Measurements from ENCODE around the gene SLC39A12. TPM values are rescaled to one million over a fixed set of nuclear protein-coding genes. Genes with fewer than 3 reads are reported as not detected.

The SLC39A12 gene
- total RNA-seq, 1 donor from 2014 or later = under 0.01 TPM

GRCh38 chr10:17961551-17962422 is 10.1 kb downstream of the SLC39A12 start:
- DNase-seq (ENCODE audit: low read depth in 2 of 2) = no peak

GRCh38 chr10:17963431-17963830 is 11.7 kb downstream of the SLC39A12 start:
- no peak for DNase-seq (ENCODE audit: low read depth in 2 of 2)

DNA sequence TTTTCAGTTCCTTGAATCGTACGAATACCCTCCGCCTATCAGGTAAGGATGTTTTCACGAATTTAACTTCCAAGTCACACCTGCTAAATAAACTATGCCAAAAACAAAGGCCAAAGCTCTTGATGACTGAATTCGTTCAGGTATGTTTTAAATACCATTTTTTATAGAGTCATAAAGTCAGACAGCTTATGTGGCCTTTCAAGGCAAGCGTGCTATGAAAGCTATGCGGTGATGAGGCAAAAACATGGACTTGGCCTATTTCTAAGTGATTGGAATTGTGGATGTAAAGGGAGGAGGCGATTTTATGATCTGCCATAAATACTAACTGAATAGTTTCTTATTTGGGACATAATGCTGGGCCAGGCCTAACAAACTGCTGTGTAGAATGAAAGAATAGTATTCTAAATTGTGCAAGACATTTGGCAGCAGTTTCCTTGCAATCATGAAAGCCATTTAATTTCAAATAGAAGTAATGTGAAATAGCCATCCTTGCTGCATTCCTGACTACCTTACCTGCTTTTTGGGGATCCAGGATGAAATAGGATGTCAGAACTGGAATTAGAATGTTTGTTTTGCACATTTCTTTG is 14.0 kb downstream of the SLC39A12 start:
- DNase-seq (ENCODE audit: low read depth in 2 of 2) = no peak

DNA sequence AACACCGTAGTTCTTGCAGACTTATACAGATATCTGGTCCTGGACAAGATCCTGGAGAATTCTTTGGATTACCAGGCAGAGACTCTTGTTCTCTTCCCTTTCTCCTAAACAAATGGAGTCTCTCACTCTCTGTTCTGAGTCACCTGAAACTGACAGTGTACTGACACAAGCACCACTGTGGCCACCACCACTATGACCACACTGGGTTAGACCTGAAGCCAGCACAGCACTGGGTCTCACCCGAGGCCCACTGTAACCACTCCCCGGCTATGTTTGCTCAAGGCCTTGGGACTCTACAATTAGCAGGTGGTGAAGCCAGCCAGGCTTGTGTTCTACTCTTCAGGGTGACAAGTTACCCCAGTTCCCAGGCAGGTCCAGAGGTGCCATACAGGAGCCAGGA is 22.8 kb downstream of the SLC39A12 start:
- no peak for DNase-seq (ENCODE audit: low read depth in 2 of 2)

DNA sequence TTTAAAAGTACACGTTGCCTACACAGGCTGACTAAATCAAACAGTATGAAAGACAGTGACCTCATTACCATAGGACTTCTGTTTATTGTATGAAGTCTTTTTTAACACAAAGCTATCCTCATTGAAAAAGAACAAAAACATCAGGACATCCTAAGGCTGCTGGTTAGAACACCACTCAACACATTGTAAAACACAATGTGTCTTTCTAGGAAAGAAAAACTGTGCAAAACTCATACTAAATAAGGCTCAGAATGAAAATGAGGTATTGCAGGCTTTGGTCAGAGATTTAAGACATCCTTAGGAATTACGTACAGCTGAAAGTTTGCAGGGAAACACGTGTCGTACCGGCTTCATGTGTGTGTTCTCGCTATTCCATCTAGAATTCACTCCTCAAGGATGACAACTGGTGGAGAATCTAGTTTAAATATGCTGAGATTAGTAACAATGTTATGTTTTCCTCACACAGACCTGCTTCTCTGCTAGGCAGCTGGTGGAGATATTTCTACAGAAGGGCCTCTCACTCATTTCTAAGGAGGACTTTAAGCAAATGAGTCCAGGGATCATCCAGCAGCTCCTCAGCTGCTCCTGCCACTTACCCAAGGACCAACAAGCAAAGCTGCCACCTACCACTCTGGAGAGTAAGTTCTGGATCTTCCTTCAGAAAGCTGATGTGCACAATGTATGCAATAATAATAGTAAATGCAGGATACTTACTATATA is 29.3 kb downstream of the SLC39A12 start:
- DNase-seq (ENCODE audit: low read depth in 2 of 2) = no peak

GRCh38 chr10:17981766-17982380 is 30.2 kb downstream of the SLC39A12 start:
- DNase-seq (ENCODE audit: low read depth in 2 of 2) = no peak

- no peak for DNase-seq (ENCODE audit: low read depth in 2 of 2)
These were observed 32.3 kb downstream of the SLC39A12 start for GRCh38 chr10:17984056-17984455.

GRCh38 chr10:17984563-17984962 is 32.8 kb downstream of the SLC39A12 start:
- no peak for DNase-seq (ENCODE audit: low read depth in 2 of 2)

DNA sequence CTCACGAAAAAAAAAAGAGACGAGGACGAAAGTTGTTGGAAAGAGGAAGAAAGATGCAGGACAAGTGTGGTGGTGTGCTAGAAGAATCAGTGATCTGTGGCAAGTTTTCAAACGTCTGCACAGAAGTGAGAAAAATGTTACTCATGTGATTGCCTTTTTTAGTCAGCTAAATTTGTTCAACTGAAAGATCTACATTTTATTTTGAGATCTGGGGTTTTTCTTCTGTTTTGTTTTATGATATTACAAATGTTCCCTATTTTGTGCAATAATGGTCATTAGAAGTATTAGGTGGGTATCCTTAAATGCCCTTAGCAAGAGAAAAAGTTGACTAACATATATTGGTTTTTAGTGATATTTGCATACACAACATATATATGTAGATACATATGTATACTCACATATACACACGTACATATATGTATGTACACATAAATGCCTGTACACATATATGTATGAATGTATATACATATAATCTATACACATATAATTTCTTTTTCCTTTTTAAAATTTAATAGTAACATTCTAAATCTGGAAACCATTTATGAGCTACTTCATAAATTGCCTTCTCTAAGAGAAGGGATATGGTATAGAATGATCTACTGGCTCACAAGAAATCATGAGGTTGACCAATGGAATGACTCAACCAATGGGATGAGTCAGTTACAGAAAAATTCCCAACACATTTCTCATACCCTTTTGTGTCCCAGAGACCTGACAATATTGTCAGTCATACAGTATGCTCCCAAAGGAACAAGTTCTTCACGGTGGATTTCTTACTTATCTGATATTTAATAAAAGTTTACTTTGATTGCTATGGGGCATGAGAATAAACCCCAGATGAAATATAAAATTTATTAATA is 38.4 kb downstream of the SLC39A12 start:
- DNase-seq (ENCODE audit: low read depth in 2 of 2) = peak in 1 of 2 donors; percentile 17

- DNase-seq (ENCODE audit: low read depth in 2 of 2) = no peak
These were observed 40.5 kb downstream of the SLC39A12 start for GRCh38 chr10:17992266-17992665.

DNA sequence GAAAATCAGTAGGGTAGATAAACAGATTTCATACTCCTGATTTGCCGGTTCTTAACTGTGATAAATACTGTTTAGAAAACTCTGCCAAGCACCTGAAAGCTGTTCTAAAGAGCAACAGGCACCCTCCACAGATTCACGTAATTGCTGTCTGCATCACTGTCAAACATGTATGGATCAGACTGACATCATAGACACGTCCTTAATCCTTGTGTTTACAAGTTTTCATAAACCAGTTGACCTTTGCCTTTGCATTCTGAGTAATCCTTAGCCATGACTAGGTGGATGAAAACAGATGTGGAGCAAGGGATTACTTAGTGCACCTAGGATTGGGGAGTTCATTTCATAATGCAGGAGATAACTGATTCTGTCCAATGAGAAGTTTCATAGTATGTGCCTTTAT is 41.6 kb downstream of the SLC39A12 start:
- no peak for DNase-seq (ENCODE audit: low read depth in 2 of 2)

- DNase-seq (ENCODE audit: low read depth in 2 of 2) = no peak
These were observed 48.9 kb downstream of the SLC39A12 start for GRCh38 chr10:18000601-18001000.

DNA sequence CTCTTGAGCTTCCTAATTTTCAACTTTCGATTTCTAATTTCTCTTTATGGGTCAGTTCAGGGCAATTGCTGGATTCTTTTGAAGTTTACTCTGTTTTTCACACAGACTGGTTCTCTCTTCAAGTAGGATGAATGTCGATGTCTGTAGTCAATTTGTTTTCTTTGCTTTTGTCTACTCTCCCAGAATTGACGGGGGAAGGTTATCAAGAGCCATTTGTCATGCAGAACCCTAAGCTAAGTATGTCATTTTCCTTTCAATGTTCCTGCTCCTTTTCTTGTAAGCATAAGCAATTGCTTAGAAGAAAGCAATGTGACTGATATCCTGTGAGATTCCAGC is 53.7 kb downstream of the SLC39A12 start:
- DNase-seq (ENCODE audit: low read depth in 2 of 2) = no peak

GRCh38 chr10:18005781-18006456 is 54.2 kb downstream of the SLC39A12 start:
- peak in 1 of 2 donors; percentile 79 for DNase-seq (ENCODE audit: low read depth in 2 of 2)

DNA sequence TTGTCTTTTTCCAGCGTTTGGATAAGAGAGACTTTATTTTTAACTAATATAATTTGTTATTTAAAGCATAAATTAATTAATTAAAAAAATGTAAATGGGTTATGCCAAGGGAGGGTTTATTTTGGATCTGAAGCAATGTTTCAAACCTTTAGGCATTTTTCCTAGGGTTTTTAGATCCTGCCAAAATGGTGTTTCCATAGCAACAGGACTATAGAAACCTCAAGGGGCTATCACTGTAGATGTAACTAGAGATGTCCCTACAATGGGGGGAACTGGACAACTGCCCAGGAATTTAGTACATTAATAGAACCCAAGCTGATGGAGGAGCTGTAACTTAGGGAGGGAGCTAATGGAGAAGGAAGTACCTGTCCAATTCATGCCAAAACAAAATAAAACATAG is 57.3 kb downstream of the SLC39A12 start:
- no peak for DNase-seq (ENCODE audit: low read depth in 2 of 2)

DNA sequence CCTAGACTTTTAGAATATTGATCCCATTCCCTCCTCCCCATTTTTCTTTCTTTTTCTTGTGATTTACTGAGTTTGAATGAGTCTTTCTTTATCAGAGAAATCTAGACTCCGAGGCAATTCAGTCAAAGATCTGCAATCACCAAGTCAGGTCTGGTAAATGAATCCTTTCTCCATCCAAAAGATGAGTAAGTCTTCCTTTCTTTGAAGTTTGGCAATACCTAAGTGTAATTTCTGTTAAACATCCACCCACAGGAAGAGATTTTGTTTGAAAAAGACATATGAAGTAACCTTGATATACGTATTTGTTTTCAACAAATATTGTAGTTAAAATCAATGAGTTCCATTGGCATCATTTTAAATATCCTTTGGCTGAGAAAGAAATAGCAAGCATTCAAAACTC is 58.3 kb downstream of the SLC39A12 start:
- no peak for DNase-seq (ENCODE audit: low read depth in 2 of 2)

- no peak for DNase-seq (ENCODE audit: low read depth in 2 of 2)
These were observed 68.8 kb downstream of the SLC39A12 start for GRCh38 chr10:18020523-18020922.

DNA sequence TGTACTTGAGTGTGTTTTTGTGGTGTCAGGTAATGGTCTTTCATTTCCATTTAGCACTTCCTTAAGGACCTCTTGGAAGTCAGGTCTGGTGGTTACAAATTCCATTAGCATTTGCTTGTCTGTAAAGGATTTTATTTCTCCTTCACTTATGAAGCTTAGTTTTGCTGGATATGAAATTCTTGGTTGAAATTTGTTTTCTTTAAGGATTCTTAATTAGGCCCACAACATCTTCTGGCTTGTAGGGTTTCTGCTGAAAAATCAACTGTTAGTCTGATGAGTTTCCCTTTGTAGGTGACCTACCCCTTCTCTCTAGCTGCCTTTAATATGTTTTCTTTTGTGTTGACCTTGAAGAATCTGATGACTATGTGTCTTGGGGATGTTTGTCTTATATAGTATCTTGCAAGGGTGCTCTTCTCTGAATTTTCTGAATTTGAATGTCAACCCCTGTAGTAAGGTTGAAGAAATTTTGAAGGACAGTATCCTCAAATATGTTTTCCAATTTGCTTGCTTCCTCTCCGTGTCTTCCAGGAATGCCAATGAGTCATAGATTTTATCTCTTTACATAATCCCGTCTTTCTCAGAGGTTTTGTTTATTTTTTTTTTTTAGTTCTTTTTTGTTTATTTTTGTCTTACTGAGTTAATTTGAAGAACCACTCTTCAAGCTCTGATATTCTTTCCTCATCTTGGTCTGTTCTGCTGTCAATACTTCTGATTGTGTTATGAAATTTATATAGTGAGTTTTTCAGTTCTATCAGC is 70.2 kb downstream of the SLC39A12 start:
- no peak for DNase-seq (ENCODE audit: low read depth in 2 of 2)

GRCh38 chr10:18043148-18044006 is 91.7 kb downstream of the SLC39A12 start:
- no peak for DNase-seq (ENCODE audit: low read depth in 2 of 2)

Measured in dermis microvascular lymphatic vessel endothelial cell (primary cell).